PC-9 (cell line): Measurements from ENCODE around the gene CPLX3. TPM values are rescaled to one million over a fixed set of nuclear protein-coding genes. Genes with fewer than 3 reads are reported as not detected.

Experiments
- BruUV-seq: library from RNA; stranded (reverse); fragments of 400-500 nt; replicated peaks from 2 replicates; lab custom pipeline; 2021; lab: Mats Ljungman, UMichigan
- CTCF ChIA-PET: fragments of 300-600 bp; sonication (Branson Sonifier 250); formaldehyde crosslinking; loops from one replicate; lab custom pipeline; 2022; ENCODE audit warnings: antibody characterized with exemption; lab: Charles Lee
- POLR2A ChIA-PET: fragments of 300-600 bp; sonication (Branson Sonifier 250); formaldehyde crosslinking; loops from one replicate; lab custom pipeline; 2022; ENCODE audit warnings: antibody characterized with exemption; ENCODE audit not compliant: unreplicated experiment; lab: Charles Lee
- DNase-seq, 2 experiments: peaks; one replicate each; pipeline versions ENCODE4 v3.0.0 to v3.0.0-alpha.2; 2015 to 2022; ENCODE audit warnings: mixed read lengths in 1 of 2
- H2AFZ ChIP-seq: fragments of 200-600 bp; sonication (generic); 2 replicates; pipeline ENCODE4 v1.8.1; 2017; ENCODE audit warnings: antibody characterized with exemption
- H3F3A ChIP-seq: fragments of 200-600 bp; sonication (generic); 2 replicates; pipeline ENCODE4 v1.8.1; 2017; ENCODE audit warnings: antibody characterized with exemption, mild to moderate bottlenecking, low read depth; ENCODE audit not compliant: insufficient read depth
- H3K27ac ChIP-seq: fragments of 200-600 bp; sonication (generic); 2 replicates; pipeline ENCODE4 v1.6.1; 2016; ENCODE audit warnings: mixed run types
- H3K27me3 ChIP-seq: fragments of 200-600 bp; sonication (generic); 2 replicates; pipeline ENCODE4 v1.6.1; 2016; ENCODE audit warnings: low read depth, mixed run types; ENCODE audit not compliant: insufficient read depth
- H3K36me3 ChIP-seq: fragments of 200-600 bp; sonication (generic); 2 replicates; pipeline ENCODE4 v1.6.1; 2016; ENCODE audit warnings: low read depth, mixed run types
- H3K4me1 ChIP-seq: fragments of 200-600 bp; sonication (generic); replicated peaks from 2 replicates; pipeline ENCODE4 v1.6.1; 2016; ENCODE audit warnings: mixed run types; ENCODE audit not compliant: insufficient read depth
- H3K4me2 ChIP-seq: fragments of 200-600 bp; sonication (generic); 2 replicates; pipeline ENCODE4 v1.6.1; 2017; ENCODE audit warnings: mixed run types
- H3K4me3 ChIP-seq: fragments of 200-600 bp; sonication (generic); 2 replicates; pipeline ENCODE4 v1.6.1; 2016; ENCODE audit warnings: mixed run types
- H3K79me2 ChIP-seq: fragments of 200-600 bp; sonication (generic); 2 replicates; pipeline ENCODE4 v1.6.1; 2017; ENCODE audit warnings: low read depth, mixed run types
- H3K9me2 ChIP-seq: fragments of 200-600 bp; sonication (generic); 2 replicates; pipeline ENCODE4 v1.8.1; 2017; ENCODE audit warnings: mild to moderate bottlenecking; ENCODE audit not compliant: insufficient read depth
- H3K9me3 ChIP-seq: fragments of 200-600 bp; sonication (generic); 2 replicates; pipeline ENCODE4 v1.8.1; 2016; ENCODE audit warnings: low read depth; ENCODE audit not compliant: insufficient read depth
- H4K20me1 ChIP-seq: fragments of 200-600 bp; sonication (generic); 2 replicates; pipeline ENCODE4 v1.8.1; 2017; ENCODE audit not compliant: insufficient read depth
- EZH2 ChIP-seq: fragments of 200-600 bp; sonication (generic); IDR thresholded peaks from 2 replicates; pipeline ENCODE4 v1.8.0; 2017; ENCODE audit warnings: antibody characterized with exemption, low read depth
- intact Hi-C: fragments of 100-400 bp; cut with micrococcal nuclease; formaldehyde crosslinking; loops from one replicate; pipeline ENCODE4 v1.10.0; 2022; ENCODE audit not compliant: unreplicated experiment
- total RNA-seq: library from RNA; stranded (reverse); gene quantifications from 2 replicates; pipeline ENCODE4 v1.2.3, GENCODE V29; 2021
- TF ChIP-seq, protein P1 (sequence below): fragments of 200-600 bp; sonication (generic); conservative IDR thresholded peaks from 2 replicates; pipeline ENCODE4 v1.6.1; 2017; ENCODE audit warnings: mixed run types, antibody characterized with exemption, mild to moderate bottlenecking, moderate library complexity

Gene CPLX3
- total RNA-seq, 1 experiment from 2014 or later, result not detected

GRCh38 chr15:74821091-74821789 lies 5.2 kb upstream of the CPLX3 start:
- no peaks in the 10 kb centered on the region for H3K27me3 ChIP-seq
- no peak overlapping the region for H3K4me3 ChIP-seq
- no peak overlapping the region for H3K27ac ChIP-seq
- H3K4me2 ChIP-seq, result no peak overlapping the region
- intact Hi-C loops, result no loop called here
- H4K20me1 ChIP-seq, result no peaks in the 10 kb centered on the region
- H3K9me3 ChIP-seq, result no peaks in the 10 kb centered on the region
- CTCF ChIA-PET, result interaction anchor here (0.5 to 0.6 kb wide), 2 partner anchors 13 to 79 kb away, joined by 3 to 4 read pairs; no protein-coding TSS in a partner anchor
- H3K36me3 ChIP-seq, result no peaks in the 10 kb centered on the region
- peaks cover 28% of the 10 kb centered on the region for H3K4me1 ChIP-seq
- H3K79me2 ChIP-seq, result no peaks in the 10 kb centered on the region
- H3F3A ChIP-seq, result peaks cover 22% of the 10 kb centered on the region
- no peak for DNase-seq
- no peak for TF ChIP-seq EZH2
- TF ChIP-seq, protein P1, sequence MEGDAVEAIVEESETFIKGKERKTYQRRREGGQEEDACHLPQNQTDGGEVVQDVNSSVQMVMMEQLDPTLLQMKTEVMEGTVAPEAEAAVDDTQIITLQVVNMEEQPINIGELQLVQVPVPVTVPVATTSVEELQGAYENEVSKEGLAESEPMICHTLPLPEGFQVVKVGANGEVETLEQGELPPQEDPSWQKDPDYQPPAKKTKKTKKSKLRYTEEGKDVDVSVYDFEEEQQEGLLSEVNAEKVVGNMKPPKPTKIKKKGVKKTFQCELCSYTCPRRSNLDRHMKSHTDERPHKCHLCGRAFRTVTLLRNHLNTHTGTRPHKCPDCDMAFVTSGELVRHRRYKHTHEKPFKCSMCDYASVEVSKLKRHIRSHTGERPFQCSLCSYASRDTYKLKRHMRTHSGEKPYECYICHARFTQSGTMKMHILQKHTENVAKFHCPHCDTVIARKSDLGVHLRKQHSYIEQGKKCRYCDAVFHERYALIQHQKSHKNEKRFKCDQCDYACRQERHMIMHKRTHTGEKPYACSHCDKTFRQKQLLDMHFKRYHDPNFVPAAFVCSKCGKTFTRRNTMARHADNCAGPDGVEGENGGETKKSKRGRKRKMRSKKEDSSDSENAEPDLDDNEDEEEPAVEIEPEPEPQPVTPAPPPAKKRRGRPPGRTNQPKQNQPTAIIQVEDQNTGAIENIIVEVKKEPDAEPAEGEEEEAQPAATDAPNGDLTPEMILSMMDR, result no peak
- POLR2A ChIA-PET, result no interaction called here
- H2AFZ ChIP-seq, result no peak overlapping the region
- no peaks in the 10 kb centered on the region for H3K9me2 ChIP-seq
- BruUV-seq, result no TSS peak

- H3F3A ChIP-seq, result peaks cover 18% of the 10 kb centered on the region
- H2AFZ ChIP-seq, result no peak overlapping the region
- no peak overlapping the region for H3K4me3 ChIP-seq
- H3K27me3 ChIP-seq, result no peaks in the 10 kb centered on the region
- TF ChIP-seq, protein P1, result no peak
- TF ChIP-seq EZH2, result no peak
- H3K9me3 ChIP-seq, result no peaks in the 10 kb centered on the region
- no peak overlapping the region for H3K4me2 ChIP-seq
- intact Hi-C loops, result no loop called here
- no TSS peak for BruUV-seq
- no peaks in the 10 kb centered on the region for H3K36me3 ChIP-seq
- peaks cover 26% of the 10 kb centered on the region for H3K4me1 ChIP-seq
- CTCF ChIA-PET, result interaction anchor here (0.5 to 0.6 kb wide), 3 partner anchors 14 to 838 kb away, joined by 3 to 4 read pairs (median 3); no protein-coding TSS in a partner anchor
- no peak overlapping the region for H3K27ac ChIP-seq
- DNase-seq, result no peak
- H3K9me2 ChIP-seq, result no peaks in the 10 kb centered on the region
- POLR2A ChIA-PET, result no interaction called here
- H4K20me1 ChIP-seq, result no peaks in the 10 kb centered on the region
- H3K79me2 ChIP-seq, result no peaks in the 10 kb centered on the region
These were observed 4.7 kb upstream of the CPLX3 start for GRCh38 chr15:74821790-74822158.

- H3K9me2 ChIP-seq, result no peaks in the 10 kb centered on the region
- BruUV-seq, result no TSS peak
- peaks cover 13% of the 10 kb centered on the region for H3F3A ChIP-seq
- no peak overlapping the region for H3K27ac ChIP-seq
- intact Hi-C loops, result no loop called here
- DNase-seq, result no peak
- no peaks in the 10 kb centered on the region for H4K20me1 ChIP-seq
- no peak overlapping the region for H2AFZ ChIP-seq
- no peaks in the 10 kb centered on the region for H3K36me3 ChIP-seq
- H3K4me1 ChIP-seq, result peaks cover 21% of the 10 kb centered on the region
- no peaks in the 10 kb centered on the region for H3K9me3 ChIP-seq
- no peak overlapping the region for H3K4me2 ChIP-seq
- ChIA-PET POLR2A (no interaction called here), CTCF (interaction anchor here (0.6 kb wide), 1 partner anchor 838 kb away, joined by 3 read pairs; no protein-coding TSS in a partner anchor)
- no peak for TF ChIP-seq EZH2
- TF ChIP-seq, protein P1, result no peak
- no peaks in the 10 kb centered on the region for H3K79me2 ChIP-seq
- H3K4me3 ChIP-seq, result no peak overlapping the region
- H3K27me3 ChIP-seq, result no peaks in the 10 kb centered on the region
These were observed 4.2 kb upstream of the CPLX3 start for GRCh38 chr15:74822233-74822632.
